CD4-positive, alpha-beta T cell treated with Interferon alpha-2 for 1 hour (primary cell): ENCODE measurements around the gene SCGB1A1.
"Not testable (repeated sequence)": the region's sequence is repeated elsewhere in the genome, so short reads cannot be mapped to it uniquely, and the experiment has no call there.

Experiments
- DNase-seq, 2 donors: peaks; one replicate each; pipeline ENCODE4 v3.0.0-alpha.2; 2020 to 2022

The SCGB1A1 gene

GRCh38 chr11:62423012-62423411 lies 4.2 kb downstream of the SCGB1A1 start:
- no peak for DNase-seq

DNA sequence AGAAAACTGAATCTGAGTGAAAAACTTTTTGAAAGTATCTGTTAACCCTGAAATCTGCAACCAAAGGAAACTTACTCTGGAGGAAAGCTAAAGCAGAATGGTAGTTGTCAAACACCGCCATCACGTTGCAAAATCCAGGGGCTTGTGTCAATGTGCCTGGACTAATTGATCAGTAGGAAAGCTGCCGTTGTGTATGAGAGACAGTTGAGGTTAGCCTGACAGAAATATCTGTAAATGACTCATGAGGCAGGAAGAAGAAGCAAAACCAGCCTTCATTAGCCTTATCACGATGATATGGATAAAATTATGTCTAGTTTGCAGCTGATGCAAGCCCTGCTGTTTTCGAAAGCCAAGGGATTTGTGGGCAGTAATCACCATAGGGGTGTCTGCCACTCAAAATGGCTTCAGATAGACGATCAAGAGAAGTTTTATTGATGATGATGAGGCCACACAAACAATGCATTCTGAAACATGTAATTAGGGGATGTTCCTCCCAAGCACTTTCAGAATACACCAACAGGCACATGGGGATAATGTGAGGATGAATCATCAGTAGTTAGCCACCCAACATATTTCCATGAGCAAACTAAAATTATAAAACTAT lies 8.9 kb downstream of the SCGB1A1 start:
- peak in 1 of 2 donors; percentile 11 for DNase-seq

- DNase-seq: no peak
These were observed 10.2 kb downstream of the SCGB1A1 start for GRCh38 chr11:62428871-62429560.

DNA sequence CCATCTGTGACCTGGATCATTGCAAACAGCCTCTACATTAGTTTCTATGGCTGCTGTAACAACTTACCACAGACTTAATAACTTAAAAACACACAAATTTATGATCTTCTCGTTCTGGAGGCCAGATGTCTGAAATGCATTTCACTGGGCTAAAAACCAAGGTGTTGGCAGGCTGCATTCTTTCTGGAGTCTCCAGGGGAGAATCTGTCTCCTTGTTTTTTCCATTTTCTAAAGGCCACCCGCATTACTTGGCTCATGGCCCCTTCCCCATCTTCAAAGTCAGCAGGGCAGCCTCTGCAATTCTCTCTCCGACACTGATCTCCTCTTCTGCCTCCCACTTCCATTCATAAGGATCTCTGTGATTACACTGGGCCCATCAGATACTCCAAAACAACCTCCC lies 11.6 kb downstream of the SCGB1A1 start:
- no peak for DNase-seq

DNA sequence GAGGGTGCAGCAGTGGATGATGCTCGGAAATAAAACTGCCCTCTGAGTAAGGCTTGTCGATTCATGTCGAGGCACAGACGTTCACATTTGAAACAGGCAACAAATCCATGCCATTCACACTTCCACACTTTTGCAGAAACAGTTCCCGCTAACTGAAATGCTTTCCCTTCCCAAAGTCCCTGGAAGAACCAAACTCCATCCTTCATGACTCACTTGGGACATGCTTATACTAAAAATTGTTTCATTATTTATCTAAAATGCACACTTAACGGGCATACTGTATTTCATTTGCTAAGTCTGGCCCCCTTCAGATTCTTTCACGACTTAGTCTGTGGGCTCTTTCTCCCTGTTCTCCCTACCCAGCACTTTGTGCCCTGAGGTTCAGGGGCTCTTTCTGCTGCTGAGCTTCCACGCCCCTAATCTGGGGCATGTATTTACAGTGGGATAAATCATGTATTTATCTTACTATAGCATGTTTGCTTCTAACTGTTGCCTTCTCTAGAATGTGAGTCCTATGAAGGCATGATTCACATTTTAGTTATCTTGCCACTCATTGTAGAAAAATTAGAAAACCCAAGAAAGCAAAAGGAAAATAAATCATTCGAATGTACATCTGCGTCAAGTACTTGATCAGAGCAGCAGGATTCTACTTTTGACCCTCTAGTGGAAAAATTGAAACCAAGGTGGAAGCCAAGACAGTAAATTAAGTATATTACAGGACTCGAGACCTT lies 12.5 kb downstream of the SCGB1A1 start:
- no peak for DNase-seq

DNA sequence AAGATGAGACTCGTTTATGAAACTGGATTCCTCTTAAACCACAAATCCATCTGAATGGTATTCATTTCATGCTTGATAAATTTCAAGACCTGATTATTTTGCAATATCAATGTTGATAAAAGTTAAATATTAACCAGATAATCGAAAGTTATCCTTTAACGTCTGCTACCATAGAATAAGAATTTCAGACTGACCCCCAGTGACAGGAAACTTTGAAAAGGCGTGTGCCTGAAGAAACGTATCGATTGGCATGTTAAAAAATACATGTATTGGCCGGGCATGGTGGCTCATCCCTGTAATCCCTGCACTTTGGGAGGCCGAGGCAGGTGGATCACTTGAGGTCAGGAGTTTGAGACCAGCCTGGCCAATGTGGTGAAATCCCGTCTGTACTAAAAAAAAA lies 13.9 kb downstream of the SCGB1A1 start:
- no peak for DNase-seq

- no peak for DNase-seq
These were observed 14.5 kb downstream of the SCGB1A1 start for GRCh38 chr11:62433141-62433903.

- no peak for DNase-seq
These were observed 15.1 kb downstream of the SCGB1A1 start for GRCh38 chr11:62433904-62434276.

DNA sequence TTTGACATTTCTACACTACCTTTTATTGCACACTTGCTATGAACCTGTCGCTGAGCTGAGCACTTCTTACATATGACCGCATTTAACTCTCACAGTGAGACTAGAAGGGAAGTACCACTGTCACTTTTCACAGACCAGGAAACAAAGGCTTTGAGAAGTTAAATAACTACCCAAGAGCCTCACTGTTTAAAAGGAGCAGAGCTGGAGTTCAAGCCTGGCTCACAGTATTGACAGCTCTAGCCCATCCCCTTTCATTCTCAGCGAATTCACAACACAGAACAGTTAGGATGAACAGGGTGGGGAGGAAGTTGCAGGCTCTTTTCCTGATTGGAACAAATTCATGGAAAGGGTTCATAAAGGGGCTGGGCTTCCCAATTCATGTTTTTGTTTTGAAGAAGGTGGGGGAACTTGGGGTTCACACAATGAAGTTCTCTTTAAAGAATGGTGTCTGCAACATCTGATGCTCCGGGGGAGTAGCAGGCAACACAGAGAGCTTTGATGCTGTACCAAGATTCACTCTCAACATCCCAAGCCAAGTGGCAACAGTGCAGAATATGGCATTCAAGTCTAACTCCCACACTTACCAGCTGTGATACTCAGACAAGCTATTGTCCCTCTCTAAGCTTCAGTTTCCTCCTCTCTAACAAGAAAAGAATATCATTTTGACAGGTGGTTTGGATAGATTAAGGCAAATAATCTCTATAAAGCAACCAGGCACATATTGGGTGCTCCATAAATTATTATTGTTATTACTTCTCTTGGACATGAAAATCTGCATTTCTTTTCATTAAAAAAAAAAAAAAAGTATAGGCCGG lies 17.2 kb downstream of the SCGB1A1 start:
- DNase-seq: no peak

DNA sequence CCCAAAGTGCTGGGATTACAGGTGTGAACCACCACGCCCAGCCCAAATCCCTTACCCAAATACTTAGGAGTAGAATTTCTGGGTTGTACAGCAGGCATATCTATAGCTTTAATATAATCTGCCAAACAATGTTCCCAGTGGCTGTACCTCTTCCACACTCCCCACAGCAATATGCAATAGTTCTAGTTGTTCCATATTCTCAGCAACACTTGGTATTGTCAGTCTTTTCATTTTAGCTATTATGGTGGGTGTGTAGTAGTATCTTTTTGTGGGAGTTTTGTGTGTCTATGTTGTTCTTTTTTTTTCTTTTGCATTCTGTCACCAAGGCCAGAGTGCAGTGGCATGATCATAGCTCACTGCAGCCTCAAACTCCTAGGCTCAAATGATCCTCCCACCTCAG lies 18.8 kb downstream of the SCGB1A1 start:
- no peak for DNase-seq

DNA sequence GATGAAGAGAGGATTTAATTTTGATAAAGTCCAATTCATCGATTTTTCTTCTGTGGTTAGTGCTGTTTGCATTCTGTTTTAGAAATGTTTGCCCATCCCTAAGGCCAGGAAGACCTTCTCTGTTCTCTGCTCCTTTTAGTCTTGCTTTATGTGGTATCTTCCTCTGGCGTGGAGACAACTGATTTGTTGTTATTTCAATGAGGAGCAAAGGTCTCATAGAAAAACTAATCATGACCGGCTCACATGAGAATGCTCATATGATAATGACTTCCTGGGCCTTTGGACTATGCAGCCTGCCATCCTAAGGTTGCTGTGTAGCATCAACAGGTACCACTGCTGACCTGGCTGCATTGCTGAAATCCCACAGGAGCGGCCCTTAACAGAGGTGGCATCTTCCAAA lies 19.8 kb downstream of the SCGB1A1 start:
- no peak for DNase-seq

GRCh38 chr11:62439785-62440602 lies 21.2 kb downstream of the SCGB1A1 start:
- no peak for DNase-seq

DNA sequence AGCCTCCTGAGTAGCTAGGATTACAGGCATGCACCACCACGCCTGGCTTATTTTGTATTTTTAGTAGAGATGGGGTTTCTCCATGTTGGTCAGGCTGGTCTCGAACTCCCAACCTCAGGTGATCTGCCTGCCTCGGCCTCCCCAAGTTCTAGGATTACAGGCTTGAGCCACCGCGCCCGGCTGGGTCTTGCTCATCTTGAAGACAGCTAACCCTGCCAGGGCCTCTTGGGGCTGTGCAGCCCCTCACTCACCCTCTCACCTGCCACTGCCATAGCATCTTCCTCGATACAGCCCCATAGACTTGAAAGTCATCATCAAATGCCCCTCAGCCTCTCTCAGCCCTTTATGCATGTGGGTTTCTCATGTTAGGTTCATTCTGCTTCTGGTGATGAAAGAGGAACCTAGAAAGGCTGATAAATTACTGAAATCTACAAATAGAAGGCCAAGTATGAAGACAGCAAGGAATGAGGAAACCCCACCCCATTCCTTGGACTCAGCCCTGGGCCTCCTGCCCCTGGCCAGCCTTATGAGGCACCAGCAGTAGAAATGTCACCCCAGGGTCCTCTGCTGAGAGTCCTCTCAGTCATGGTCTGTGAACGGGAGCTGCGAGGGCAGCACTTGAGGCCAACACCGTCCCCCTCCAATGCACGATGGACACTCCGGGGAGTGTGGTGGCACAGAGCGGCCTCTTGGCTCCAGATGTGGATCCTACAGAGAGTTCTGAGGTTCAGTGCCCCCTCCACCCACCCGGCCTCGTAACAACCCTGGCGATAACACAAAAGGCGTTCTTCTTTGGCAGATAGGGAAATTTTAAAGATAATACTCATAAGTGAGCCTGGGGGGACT lies 24.8 kb downstream of the SCGB1A1 start:
- DNase-seq: no peak

DNA sequence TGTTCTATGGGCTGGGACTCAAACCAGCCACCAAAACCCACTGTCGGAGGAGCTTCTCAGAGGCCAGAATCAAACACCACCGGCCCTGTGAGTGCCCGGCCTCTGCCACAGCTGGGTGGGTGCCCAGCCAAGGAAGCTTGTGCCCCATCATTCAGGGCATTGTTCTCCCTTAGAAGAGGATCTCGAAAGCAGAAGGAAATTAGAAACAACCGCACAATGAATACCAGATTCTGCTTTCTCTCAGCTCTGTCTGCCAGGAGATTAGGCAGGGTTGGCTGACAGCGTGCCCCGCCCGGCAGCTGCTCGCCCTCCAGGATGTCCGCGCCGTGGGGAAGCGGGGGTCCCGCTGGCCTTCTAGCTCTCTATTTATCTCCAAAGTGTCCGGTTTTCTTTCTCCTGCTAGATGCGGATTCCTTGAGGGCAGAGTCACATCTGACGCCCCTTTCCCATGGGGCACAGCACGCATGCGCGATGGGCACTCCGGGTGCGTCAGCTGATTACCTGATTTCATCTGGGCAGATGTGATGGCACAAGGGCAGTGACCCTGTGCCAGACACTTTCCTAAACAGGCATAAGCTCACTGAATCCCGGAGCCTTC lies 25.5 kb downstream of the SCGB1A1 start:
- peak; percentile 28 to 52 for DNase-seq

DNA sequence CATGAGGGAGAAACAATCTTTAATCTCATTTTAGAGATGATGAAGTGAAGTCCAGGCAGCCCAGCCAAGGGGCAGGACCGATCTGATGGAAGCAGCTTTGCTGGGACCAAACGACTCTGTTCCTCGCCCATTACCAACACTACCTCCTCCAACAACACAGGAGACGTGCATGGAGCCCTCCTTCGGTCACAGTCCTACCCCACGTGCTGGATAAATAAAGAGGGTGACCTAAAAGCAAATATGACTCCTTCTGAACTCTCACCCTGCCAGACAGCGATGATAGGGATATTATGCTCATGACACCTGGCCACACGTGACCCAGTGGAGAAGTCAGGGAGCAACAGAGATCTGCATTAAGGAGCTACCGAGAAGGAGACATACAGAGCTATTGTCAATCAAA lies 26.0 kb downstream of the SCGB1A1 start:
- DNase-seq: no peak

GRCh38 chr11:62445314-62445740 lies 26.5 kb downstream of the SCGB1A1 start:
- DNase-seq: no peak

GRCh38 chr11:62446091-62446490 lies 27.3 kb downstream of the SCGB1A1 start:
- no peak for DNase-seq

DNA sequence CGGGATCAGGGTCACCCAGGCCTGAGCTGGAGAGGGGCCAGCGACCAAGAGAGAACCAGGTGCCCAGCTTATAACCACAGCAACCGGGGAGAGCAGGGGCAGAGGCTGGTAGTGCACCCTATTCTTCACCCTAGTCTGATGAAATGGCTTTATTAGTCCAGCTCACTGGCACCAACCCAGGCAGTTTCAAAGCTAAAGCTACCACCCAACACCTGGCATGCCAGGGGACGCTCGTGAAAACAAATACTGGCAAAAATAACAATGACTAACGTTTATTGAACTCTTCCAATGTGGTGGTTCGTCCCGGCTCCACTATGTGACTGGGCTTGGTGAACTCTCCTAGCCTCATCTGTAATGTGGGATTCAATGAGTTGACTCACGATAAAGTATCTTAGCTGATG lies 30.6 kb downstream of the SCGB1A1 start:
- no peak for DNase-seq

GRCh38 chr11:62449912-62450311 lies 31.1 kb downstream of the SCGB1A1 start:
- DNase-seq: not testable (repeated sequence)

- no peak for DNase-seq
These were observed 31.9 kb downstream of the SCGB1A1 start for GRCh38 chr11:62450543-62451240.
